Upper lobe of left lung (tissue), 4 donors: ENCODE results near the gene TTLL8.

Experiments
- EP300 ChIP-seq, 4 donors: sonication (generic); formaldehyde crosslinking; IDR thresholded peaks; one replicate each; pipeline ENCODE4 v1.5.1; 2017; ENCODE audit warnings: antibody characterized with exemption in 4 of 4, control low read depth in 2 of 4
- POLR2A ChIP-seq, 4 donors: fragments of 450-650 bp; IDR thresholded peaks; one replicate each; pipeline ENCODE4 v1.5.1; 2016 to 2017; ENCODE audit warnings: antibody characterized with exemption in 4 of 4, mild to moderate bottlenecking in 2 of 4
- POLR2AphosphoS5 ChIP-seq, 2 donors: sonication (generic); formaldehyde crosslinking; IDR thresholded peaks; one replicate each; pipeline ENCODE4 v1.5.1; 2017; ENCODE audit warnings: antibody characterized with exemption in 2 of 2
- TF ChIP-seq, protein P1 (sequence below), 6 experiments: fragments of 450-650 bp in 4 of 6; fragments of 200-600 bp in 2 of 6; sonication (generic) in 2 of 6; IDR thresholded peaks; one replicate each; pipeline ENCODE4 v1.5.1; 2016 to 2019; ENCODE audit warnings: antibody characterized with exemption in 6 of 6

DNA sequence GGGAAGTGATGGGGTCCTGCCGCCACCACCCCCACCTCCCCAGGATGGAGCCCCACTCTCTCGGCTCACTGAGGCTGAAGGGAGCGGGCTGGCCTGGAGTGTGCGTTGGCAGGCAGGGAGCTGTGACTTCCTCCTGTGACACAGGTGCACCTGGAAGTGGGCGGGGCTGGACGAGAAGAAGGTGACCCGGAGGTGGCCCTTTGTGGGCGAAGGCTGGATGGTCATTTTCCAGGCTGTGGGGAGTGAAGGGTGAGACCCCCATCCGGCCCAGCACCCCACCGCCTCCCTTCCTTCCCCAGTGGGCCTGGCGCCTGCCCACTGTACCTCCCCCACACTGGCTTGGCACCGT lies 60.9 kb downstream of the TTLL8 start:
- no peak for TF ChIP-seq POLR2AphosphoS5 (IDR thresholded peaks at IDR 0.05)
- TF ChIP-seq, protein P1, sequence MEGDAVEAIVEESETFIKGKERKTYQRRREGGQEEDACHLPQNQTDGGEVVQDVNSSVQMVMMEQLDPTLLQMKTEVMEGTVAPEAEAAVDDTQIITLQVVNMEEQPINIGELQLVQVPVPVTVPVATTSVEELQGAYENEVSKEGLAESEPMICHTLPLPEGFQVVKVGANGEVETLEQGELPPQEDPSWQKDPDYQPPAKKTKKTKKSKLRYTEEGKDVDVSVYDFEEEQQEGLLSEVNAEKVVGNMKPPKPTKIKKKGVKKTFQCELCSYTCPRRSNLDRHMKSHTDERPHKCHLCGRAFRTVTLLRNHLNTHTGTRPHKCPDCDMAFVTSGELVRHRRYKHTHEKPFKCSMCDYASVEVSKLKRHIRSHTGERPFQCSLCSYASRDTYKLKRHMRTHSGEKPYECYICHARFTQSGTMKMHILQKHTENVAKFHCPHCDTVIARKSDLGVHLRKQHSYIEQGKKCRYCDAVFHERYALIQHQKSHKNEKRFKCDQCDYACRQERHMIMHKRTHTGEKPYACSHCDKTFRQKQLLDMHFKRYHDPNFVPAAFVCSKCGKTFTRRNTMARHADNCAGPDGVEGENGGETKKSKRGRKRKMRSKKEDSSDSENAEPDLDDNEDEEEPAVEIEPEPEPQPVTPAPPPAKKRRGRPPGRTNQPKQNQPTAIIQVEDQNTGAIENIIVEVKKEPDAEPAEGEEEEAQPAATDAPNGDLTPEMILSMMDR (IDR thresholded peaks at IDR 0.05): no peak
- no peak for TF ChIP-seq POLR2A (IDR thresholded peaks at IDR 0.05)
- TF ChIP-seq EP300 (IDR thresholded peaks at IDR 0.05): no peak
